GM21447 (cell line): ENCODE measurements around the gene RB1.

Source experiments
- ATAC-seq: cut with Tn5 transposase; IDR thresholded peaks from one replicate; pipeline ENCODE4 v1.9.1; 2021; ENCODE audit not compliant: unreplicated experiment

RB1 gene

GRCh38 chr13:48518083-48518482 is 214.5 kb downstream of the RB1 start:
- no peak for ATAC-seq

GRCh38 chr13:48526286-48526685 is 222.7 kb downstream of the RB1 start:
- no peak for ATAC-seq

- ATAC-seq, result no peak
Measured at GRCh38 chr13:48527955-48528354, 224.4 kb downstream of the RB1 start.

- no peak for ATAC-seq
Measured at GRCh38 chr13:48528720-48529119, 225.2 kb downstream of the RB1 start.

GRCh38 chr13:48530833-48531232 is 227.3 kb downstream of the RB1 start:
- ATAC-seq, result no peak
